A549 (cell line): ENCODE data around the gene CENPE. TPM values are rescaled to one million over a fixed set of nuclear protein-coding genes. Genes with fewer than 3 reads are reported as not detected.

Source experiments
- ATAC-seq, 2 experiments: fragments of 200-7000 bp in 1 of 2; fragments of >200 bp in 1 of 2; cut with Nextera tagmentation in 1 of 2; cut with Tn5 transposase in 1 of 2; 3 replicates each; pipeline versions ENCODE4 v1.8.0 to v1.9.1; 2018 to 2020; ENCODE audit warnings: mild to moderate bottlenecking in 1 of 2, moderate library complexity in 1 of 2
- CTCF ChIA-PET: fragments of 300-600 bp; sonication (Branson Sonifier 250); formaldehyde crosslinking; extraction: SDS; loops from one replicate; lab custom pipeline; 2021; ENCODE audit warnings: antibody characterized with exemption, inconsistent platforms; lab: Yijun Ruan, JAX
- POLR2A ChIA-PET: fragments of 350-600 bp; formaldehyde crosslinking; extraction: SDS; loops from one replicate; lab custom pipeline; 2021; ENCODE audit warnings: antibody characterized with exemption, inconsistent platforms; lab: Yijun Ruan, JAX
- DNase-seq, 2 experiments: peaks; one replicate each; pipeline versions ENCODE4 v3.0.0 to v3.0.0-alpha.2; 2011 to 2016; ENCODE audit warnings: low read depth in 1 of 2, low spot score in 1 of 2
- FAIRE-seq: peaks from 2 replicates; lab custom pipeline; 2011; peaks lifted over from hg19 to GRCh38; lab: Jason Lieb, UNC
- H3K27ac ChIP-seq, 2 experiments: fragments of >200 bp; sonication (Bioruptor Twin); formaldehyde crosslinking; 3 replicates each; pipeline ENCODE4 v1.5.1; 2016 to 2017
- H3K4me1 ChIP-seq: fragments of >200 bp; sonication (Bioruptor Twin); formaldehyde crosslinking; 3 replicates; pipeline ENCODE4 v1.6.1; 2016
- H3K4me2 ChIP-seq: fragments of >200 bp; sonication (Bioruptor Twin); formaldehyde crosslinking; 3 replicates; pipeline ENCODE4 v1.6.1; 2016
- H3K4me3 ChIP-seq: fragments of >200 bp; sonication (Bioruptor Twin); formaldehyde crosslinking; 3 replicates; pipeline ENCODE4 v1.5.1; 2016
- H3K9me3 ChIP-seq: fragments of >200 bp; sonication (Bioruptor Twin); formaldehyde crosslinking; 3 replicates; pipeline ENCODE4 v1.6.1; 2016
- BHLHE40 ChIP-seq: IDR thresholded peaks from 2 replicates; pipeline ENCODE4 v1.6.1; 2012; ENCODE audit warnings: low read depth, low read length, inconsistent platforms
- CEBPB ChIP-seq, 2 experiments: fragments of >200 bp in 1 of 2; sonication (Bioruptor Twin) in 1 of 2; formaldehyde crosslinking in 1 of 2; IDR thresholded peaks; 2 replicates each; pipeline ENCODE4 v1.6.1; 2012 to 2016
- CHD4 ChIP-seq: fragments of 200-600 bp; sonication (generic); IDR thresholded peaks from 2 replicates; pipeline ENCODE4 v1.6.1; 2016; ENCODE audit warnings: antibody characterized with exemption, mild to moderate bottlenecking, borderline replicate concordance
- CTCF ChIP-seq: fragments of >200 bp; sonication (Bioruptor Twin); formaldehyde crosslinking; IDR thresholded peaks from 3 replicates; pipeline ENCODE4 v1.5.1; 2016
- EHF ChIP-seq: fragments of 250-450 bp; sonication (Bioruptor Pico); IDR thresholded peaks from 2 replicates; pipeline ENCODE4 v1.5.0; 2020; ENCODE audit warnings: mild to moderate bottlenecking
- ELK1 ChIP-seq: fragments of 150-350 bp; IDR thresholded peaks from 2 replicates; pipeline ENCODE4 v1.6.1; 2014; ENCODE audit warnings: low read depth, mild to moderate bottlenecking, low read length
- EP300 ChIP-seq, 2 experiments: fragments of >200 bp; sonication (Bioruptor Twin); formaldehyde crosslinking; IDR thresholded peaks; 2 replicates in 1 of 2; 3 replicates in 1 of 2; pipeline ENCODE4 v1.6.1; 2016 to 2017
- ESRRA ChIP-seq: fragments of 150-350 bp; IDR thresholded peaks from 2 replicates; pipeline ENCODE4 v1.6.1; 2014; ENCODE audit warnings: mild to moderate bottlenecking, low read length, borderline replicate concordance
- FOSB ChIP-seq: fragments of 250-450 bp; sonication (Bioruptor Pico); IDR thresholded peaks from 2 replicates; pipeline ENCODE4 v1.5.0; 2020; ENCODE audit warnings: mild to moderate bottlenecking, moderate library complexity
- FOSL2 ChIP-seq, 2 experiments: fragments of 450-650 bp in 1 of 2; fragments of >200 bp in 1 of 2; sonication (Bioruptor Twin) in 1 of 2; formaldehyde crosslinking; IDR thresholded peaks; 2 replicates each; pipeline versions ENCODE4 v1.5.0 to v1.6.1; 2016 to 2020; ENCODE audit warnings: mild to moderate bottlenecking in 1 of 2, moderate library complexity in 1 of 2
- FOXS1 ChIP-seq: fragments of 250-450 bp; sonication (Bioruptor Pico); IDR thresholded peaks from 2 replicates; pipeline ENCODE4 v1.5.0; 2020; ENCODE audit warnings: mild to moderate bottlenecking, moderate library complexity
- GATA3 ChIP-seq: IDR thresholded peaks from 2 replicates; pipeline ENCODE4 v1.6.1; 2012; ENCODE audit warnings: borderline replicate concordance
- HEYL ChIP-seq: fragments of 250-450 bp; sonication (Bioruptor Pico); IDR thresholded peaks from 2 replicates; pipeline ENCODE4 v1.8.0; 2021; ENCODE audit warnings: mild to moderate bottlenecking, moderate library complexity
- HOXA7 ChIP-seq: fragments of 250-450 bp; sonication (Bioruptor Pico); IDR thresholded peaks from 2 replicates; pipeline ENCODE4 v1.5.0; 2020; ENCODE audit warnings: mild to moderate bottlenecking, moderate library complexity
- HOXB5 ChIP-seq: fragments of 250-450 bp; sonication (Bioruptor Pico); IDR thresholded peaks from 2 replicates; pipeline ENCODE4 v1.5.0; 2020; ENCODE audit warnings: mild to moderate bottlenecking, moderate library complexity
- JUN ChIP-seq, 2 experiments: fragments of >200 bp; sonication (Bioruptor Twin); formaldehyde crosslinking; IDR thresholded peaks; 2 replicates in 1 of 2; 3 replicates in 1 of 2; pipeline ENCODE4 v1.6.1; 2016 to 2017
- JUNB ChIP-seq: fragments of >200 bp; sonication (Bioruptor Twin); formaldehyde crosslinking; IDR thresholded peaks from 2 replicates; pipeline ENCODE4 v1.6.1; 2016
- KDM1A ChIP-seq: fragments of 200-600 bp; sonication (generic); IDR thresholded peaks from 2 replicates; pipeline ENCODE4 v1.6.1; 2016; ENCODE audit warnings: low read depth, mild to moderate bottlenecking
- MAZ ChIP-seq: fragments of 150-350 bp; IDR thresholded peaks from 2 replicates; pipeline ENCODE4 v1.6.1; 2014; ENCODE audit warnings: antibody characterized with exemption, low read depth, low read length, borderline replicate concordance
- MYC ChIP-seq: IDR thresholded peaks from 2 replicates; pipeline ENCODE4 v1.6.1; 2012; ENCODE audit warnings: mild to moderate bottlenecking, inconsistent platforms, low read length, improper control_type of control experiment, borderline replicate concordance
- NFE2L2 ChIP-seq: fragments of 150-350 bp; conservative IDR thresholded peaks from 2 replicates; pipeline ENCODE4 v1.6.1; 2014; ENCODE audit warnings: low read length
- POLR2A ChIP-seq: IDR thresholded peaks from 2 replicates; pipeline ENCODE4 v1.6.1; 2012; ENCODE audit warnings: mild to moderate bottlenecking, low read length
- POLR2AphosphoS2 ChIP-seq: conservative IDR thresholded peaks from 2 replicates; pipeline ENCODE4 v1.6.1; 2012; ENCODE audit warnings: low read length, improper control_type of control experiment, inconsistent platforms
- RAD21 ChIP-seq, 2 experiments: fragments of >200 bp in 1 of 2; sonication (Bioruptor Twin) in 1 of 2; formaldehyde crosslinking in 1 of 2; IDR thresholded peaks in 1 of 2; conservative IDR thresholded peaks in 1 of 2; 2 replicates in 1 of 2; 3 replicates in 1 of 2; pipeline ENCODE4 v1.6.1; 2012 to 2018; ENCODE audit warnings: inconsistent platforms in 1 of 2
- RARB ChIP-seq: fragments of 250-450 bp; sonication (Bioruptor Pico); IDR thresholded peaks from 2 replicates; pipeline ENCODE4 v1.8.0; 2021; ENCODE audit warnings: mild to moderate bottlenecking, moderate library complexity
- RFX5 ChIP-seq: fragments of 450-650 bp; IDR thresholded peaks from 2 replicates; pipeline ENCODE4 v1.7.1; 2014; ENCODE audit warnings: antibody characterized with exemption, mild to moderate bottlenecking, moderate library complexity
- RNF2 ChIP-seq: fragments of 200-600 bp; sonication (generic); IDR thresholded peaks from 2 replicates; pipeline ENCODE4 v1.6.1; 2016; ENCODE audit warnings: low read depth, mild to moderate bottlenecking, antibody characterized with exemption, moderate library complexity, borderline replicate concordance
- SMC3 ChIP-seq: fragments of >200 bp; sonication (Bioruptor Twin); formaldehyde crosslinking; IDR thresholded peaks from 3 replicates; pipeline ENCODE4 v1.6.1; 2018; ENCODE audit warnings: inconsistent platforms
- SREBF2 ChIP-seq: fragments of 450-650 bp; IDR thresholded peaks from 2 replicates; pipeline ENCODE4 v1.6.1; 2014; ENCODE audit warnings: mild to moderate bottlenecking, moderate library complexity
- TFCP2L1 ChIP-seq: fragments of 250-450 bp; sonication (Bioruptor Pico); IDR thresholded peaks from 2 replicates; pipeline ENCODE4 v1.5.0; 2021; ENCODE audit warnings: mild to moderate bottlenecking
- ZFP36 ChIP-seq: fragments of 450-650 bp; IDR thresholded peaks from 2 replicates; pipeline ENCODE4 v1.6.1; 2014; ENCODE audit warnings: borderline replicate concordance; ENCODE audit not compliant: partially characterized antibody
- ZNF302 ChIP-seq: fragments of 250-450 bp; sonication (Bioruptor Pico); IDR thresholded peaks from 2 replicates; pipeline ENCODE4 v1.9.0; 2021; ENCODE audit warnings: inconsistent platforms, mild to moderate bottlenecking, moderate library complexity
- WGBS: methylation state at CpG from one replicate; pipeline ENCODE4 v1.1.6; 2017; ENCODE audit errors: missing lambda C conversion rate; 5-methylcytosine and 5-hydroxymethylcytosine counted together
- polyA plus RNA-seq, 4 experiments: library from polyadenylated mRNA; depleted of rRNA in 3 of 4; stranded (reverse); fragments of >200 nt; fragmentation: RNase III in 1 of 4; extraction: RNeasy Plus Mini Kit Qiagen cat#74134 plus additional on column Dnase treatment in 1 of 4; gene quantifications; 2 replicates in 3 of 4; 3 replicates in 1 of 4; pipeline ENCODE4 v1.2.3, GENCODE V29; 2011 to 2017
- TF ChIP-seq, protein P1 (sequence below): fragments of 250-450 bp; sonication (Bioruptor Pico); IDR thresholded peaks from 2 replicates; pipeline ENCODE4 v1.5.0; 2020; ENCODE audit warnings: low read depth, mild to moderate bottlenecking, moderate library complexity
- TF ChIP-seq, protein P2 (sequence below): IDR thresholded peaks from 2 replicates; pipeline ENCODE4 v1.6.1; 2012; ENCODE audit warnings: low read depth, borderline replicate concordance

The CENPE gene
- polyA plus RNA-seq, 2 of the 4 experiments (the other 2 are of a cell fraction), result 6.3 to 15.9 TPM

DNA sequence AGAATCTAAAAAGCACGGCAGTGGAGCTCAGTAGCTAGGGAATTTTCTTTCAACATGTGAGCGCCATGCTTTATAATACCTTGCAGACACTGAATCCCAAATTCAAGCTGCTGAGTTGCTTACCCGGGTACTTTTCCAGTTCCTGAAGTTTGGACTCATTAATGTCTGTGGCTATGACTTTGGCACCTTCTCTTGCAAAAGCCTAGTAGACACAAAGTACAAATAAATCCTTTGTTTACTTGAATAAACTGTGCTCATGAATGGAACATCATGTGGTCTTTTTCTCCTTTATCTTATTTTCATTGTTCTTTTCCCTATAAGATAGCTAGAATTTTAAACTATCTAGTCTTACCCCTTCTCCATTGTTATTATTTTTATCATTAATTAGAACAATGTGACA lies 103.1 kb downstream of the CENPE start:
- FAIRE-seq (no peak), ATAC-seq (no peak), DNase-seq (no peak)
- CTCF ChIA-PET, result interaction anchor here (0.6 kb wide), 1 partner anchor 246 kb away, joined by 5 read pairs; no protein-coding TSS in a partner anchor
- POLR2A ChIA-PET, result no interaction called here
- H3K4me1 ChIP-seq, result no peaks in the 10 kb centered on the region; the same call in 2 of the 3 replicates
- H3K27ac ChIP-seq, result no peak overlapping the region
- 92% methylated on average over 3 of the region's 3 CpGs for WGBS
- H3K4me3 ChIP-seq, result no peak overlapping the region
- TF ChIP-seq HOXB5 (no peak), FOSB (CRISPR knock-in tag) (no peak)
- no peaks in the 10 kb centered on the region for H3K9me3 ChIP-seq
- H3K4me2 ChIP-seq, result no peak overlapping the region

DNA sequence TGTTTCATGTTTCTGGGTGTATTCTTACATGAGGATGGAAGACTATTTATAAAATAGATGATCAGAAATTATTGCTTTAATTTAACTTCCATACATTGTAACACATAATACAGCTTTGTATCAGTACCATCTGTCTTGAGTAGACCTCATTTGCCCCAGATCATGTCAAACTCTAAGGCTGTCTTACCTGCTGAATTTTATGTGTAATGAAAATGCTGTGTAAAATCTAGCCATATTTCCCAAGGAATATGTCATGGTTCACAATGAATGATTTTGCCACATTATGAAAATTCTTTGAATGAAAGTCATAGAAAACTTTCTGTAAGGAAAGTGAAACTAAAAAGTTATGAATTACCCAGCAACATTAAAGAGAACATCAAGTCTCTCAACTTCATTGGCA lies 105.9 kb downstream of the CENPE start:
- Histone ChIP-seq H3K4me2 (no peak overlapping the region), H3K4me3 (no peak overlapping the region), H3K4me1 (no peaks in the 10 kb centered on the region; the same call in 2 of the 3 replicates), H3K9me3 (no peaks in the 10 kb centered on the region), H3K27ac (no peak overlapping the region)
- POLR2A ChIA-PET, result no interaction called here
- FAIRE-seq (no peak), DNase-seq (no peak), ATAC-seq (no peak)
- TF ChIP-seq FOSL2 (IDR thresholded peaks at IDR 0.05), result no peak
- no peak for TF ChIP-seq FOSL2 (CRISPR knock-in tag; IDR thresholded peaks at IDR 0.05)
- TF ChIP-seq JUN (IDR thresholded peaks at IDR 0.05), result no peak
- no peak for TF ChIP-seq GATA3
- no peak for TF ChIP-seq RNF2
- no peak for TF ChIP-seq EP300 (IDR thresholded peaks at IDR 0.05)
- TF ChIP-seq MAZ, result no peak
- TF ChIP-seq FOXS1 (CRISPR knock-in tag), result no peak
- TF ChIP-seq ZNF302 (CRISPR knock-in tag), result no peak
- no peak for TF ChIP-seq EHF (CRISPR knock-in tag)
- TF ChIP-seq NFE2L2, result no peak
- TF ChIP-seq RFX5, result no peak
- TF ChIP-seq ZFP36, result no peak
- no peak for TF ChIP-seq RARB (CRISPR knock-in tag)
- TF ChIP-seq ELK1, result no peak
- no peak for TF ChIP-seq HOXA7
- CTCF ChIA-PET, result interaction anchor here (0.6 to 3.9 kb wide), 20 partner anchors 8 to 1491 kb away, joined by 3 to 27 read pairs (median 5); partner anchors contain the start of genes BDH2 and SLC9B2

DNA sequence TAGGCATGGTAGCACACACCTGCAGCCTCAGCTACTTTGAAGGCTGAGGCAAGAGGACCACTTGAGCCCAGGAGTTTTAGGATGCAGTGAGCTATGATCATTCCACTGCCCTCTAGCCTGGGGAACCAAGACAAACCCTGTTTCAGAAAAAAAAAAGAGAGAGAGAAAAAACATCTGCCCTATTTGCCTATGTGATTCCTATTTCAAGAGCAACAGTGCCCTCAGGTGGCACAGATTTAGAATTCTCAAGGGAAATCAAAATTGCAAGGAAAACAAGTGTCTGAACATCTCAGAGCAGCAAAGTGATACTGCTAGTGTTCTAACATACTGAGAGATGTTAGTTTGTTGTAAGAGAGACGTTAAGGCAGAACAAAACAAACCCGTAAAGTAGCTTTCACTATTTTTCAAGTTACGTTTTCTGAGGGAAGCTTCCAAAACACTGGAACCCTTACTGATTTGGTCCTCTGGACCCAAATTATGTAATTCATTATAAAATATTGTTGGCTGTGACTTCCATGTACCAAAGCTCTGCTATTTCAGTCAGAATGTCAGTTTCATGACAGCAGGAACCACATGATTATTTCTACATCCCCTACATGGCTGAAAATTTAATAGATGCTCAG lies 106.4 kb downstream of the CENPE start:
- H3K9me3 ChIP-seq, result no peaks in the 10 kb centered on the region
- DNase-seq (peak in 1 of 2 experiments; percentile 66), FAIRE-seq (peak; percentile 56), ATAC-seq (peak; percentile 64 to 73; a peak in 4 of 6 replicates)
- H3K27ac ChIP-seq, result no peak overlapping the region
- WGBS, result 0% methylated on average over 3 of the region's 3 CpGs
- CTCF ChIA-PET, result interaction anchor here (0.6 to 3.9 kb wide), 24 partner anchors 9 to 1491 kb away, joined by 3 to 27 read pairs (median 4); partner anchors contain the start of genes BDH2 and SLC9B2
- H3K4me3 ChIP-seq, result no peak overlapping the region
- no peak overlapping the region for H3K4me2 ChIP-seq
- H3K4me1 ChIP-seq, result no peaks in the 10 kb centered on the region; the same call in 2 of the 3 replicates
- POLR2A ChIA-PET, result no interaction called here
- TF ChIP-seq RAD21 (conservative IDR thresholded peaks at IDR 0.05 in 1 of 2, IDR thresholded peaks at IDR 0.05 in 1 of 2) (peak; percentile 82 to 85), MYC (no peak), SREBF2 (no peak), CEBPB (IDR thresholded peaks at IDR 0.05) (no peak), POLR2A (no peak), ESRRA (no peak), CHD4 (no peak), CTCF (peak; percentile 82), KDM1A (no peak), TFCP2L1 (CRISPR knock-in tag) (no peak), JUNB (no peak), POLR2AphosphoS2 (no peak), BHLHE40 (no peak), HEYL (CRISPR knock-in tag) (no peak), SMC3 (peak; percentile 70)
- TF ChIP-seq, protein P1, sequence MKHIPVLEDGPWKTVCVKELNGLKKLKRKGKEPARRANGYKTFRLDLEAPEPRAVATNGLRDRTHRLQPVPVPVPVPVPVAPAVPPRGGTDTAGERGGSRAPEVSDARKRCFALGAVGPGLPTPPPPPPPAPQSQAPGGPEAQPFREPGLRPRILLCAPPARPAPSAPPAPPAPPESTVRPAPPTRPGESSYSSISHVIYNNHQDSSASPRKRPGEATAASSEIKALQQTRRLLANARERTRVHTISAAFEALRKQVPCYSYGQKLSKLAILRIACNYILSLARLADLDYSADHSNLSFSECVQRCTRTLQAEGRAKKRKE (CRISPR knock-in tag), result no peak
- TF ChIP-seq, protein P2, sequence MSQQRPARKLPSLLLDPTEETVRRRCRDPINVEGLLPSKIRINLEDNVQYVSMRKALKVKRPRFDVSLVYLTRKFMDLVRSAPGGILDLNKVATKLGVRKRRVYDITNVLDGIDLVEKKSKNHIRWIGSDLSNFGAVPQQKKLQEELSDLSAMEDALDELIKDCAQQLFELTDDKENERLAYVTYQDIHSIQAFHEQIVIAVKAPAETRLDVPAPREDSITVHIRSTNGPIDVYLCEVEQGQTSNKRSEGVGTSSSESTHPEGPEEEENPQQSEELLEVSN, result no peak
